Activated naive CD4-positive, alpha-beta T cell treated with anti-CD3 and anti-CD28 coated beads, Interleukin-2, amount 50 U/mL, for 72 hours (primary cell): Measurements from ENCODE around the gene CDKN1A. TPM values are rescaled to one million over a fixed set of nuclear protein-coding genes. Genes with fewer than 3 reads are reported as not detected.
"Not testable (repeated sequence)": the region's sequence is repeated elsewhere in the genome, so short reads cannot be mapped to it uniquely, and the experiment has no call there.

Experiments
- ATAC-seq, 2 donors: fragments of 150-1000 bp; cut with Tn5 transposase; 2 replicates each; pipeline ENCODE4 v1.10.0; 2021; ENCODE audit warnings: mild to moderate bottlenecking in 2 of 2, moderate library complexity in 2 of 2
- DNase-seq, 2 donors: peaks; one replicate each; pipeline ENCODE4 v3.0.0; 2021 to 2022; ENCODE audit warnings: low spot score in 2 of 2
- H3K27ac Mint-ChIP-seq, 2 donors: one replicate each; pipeline ENCODE4 v1.8.0; 2022; ENCODE audit warnings: mild to moderate bottlenecking in 2 of 2, mixed read lengths in 2 of 2
- H3K36me3 Mint-ChIP-seq, 2 donors: one replicate each; pipeline ENCODE4 v1.8.0; 2022; ENCODE audit warnings: mixed read lengths in 2 of 2
- H3K9me3 Mint-ChIP-seq, 2 donors: one replicate each; pipeline ENCODE4 v1.8.0; 2022; ENCODE audit warnings: mixed read lengths in 2 of 2
- total RNA-seq, 2 donors: library from RNA; stranded (reverse); gene quantifications; one replicate each; pipeline ENCODE4 v1.2.3, GENCODE V29; 2022

Gene CDKN1A
- total RNA-seq, 2 donors from 2014 or later: 43.3 to 146 TPM

DNA sequence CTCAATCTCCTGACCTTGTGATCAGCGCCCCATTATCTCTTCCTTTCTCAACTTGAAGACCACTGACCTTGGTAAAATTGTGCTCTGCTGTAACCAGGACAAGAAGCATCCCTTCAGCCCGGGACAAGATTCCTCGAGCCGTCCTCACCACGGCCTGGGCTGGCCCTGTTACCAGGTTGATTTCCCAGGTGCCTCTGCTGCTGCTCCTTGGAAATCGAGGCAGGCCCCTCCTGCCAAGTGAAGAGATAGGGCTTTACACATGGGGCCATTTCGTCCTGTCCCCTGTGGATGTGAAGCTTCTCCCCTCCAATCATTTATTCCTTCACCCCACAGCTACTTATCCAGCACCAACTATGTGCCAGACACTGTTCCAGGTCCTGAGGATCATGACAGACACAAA, 40.6 kb downstream of the CDKN1A start:
- Mint-ChIP-seq H3K27ac (no peak overlapping the region), H3K9me3 (no peaks in the 10 kb centered on the region), H3K36me3 (no peaks in the 10 kb centered on the region)
- peak in 1 of 2 donors; percentile 9 for DNase-seq
- ATAC-seq: no peak

DNA sequence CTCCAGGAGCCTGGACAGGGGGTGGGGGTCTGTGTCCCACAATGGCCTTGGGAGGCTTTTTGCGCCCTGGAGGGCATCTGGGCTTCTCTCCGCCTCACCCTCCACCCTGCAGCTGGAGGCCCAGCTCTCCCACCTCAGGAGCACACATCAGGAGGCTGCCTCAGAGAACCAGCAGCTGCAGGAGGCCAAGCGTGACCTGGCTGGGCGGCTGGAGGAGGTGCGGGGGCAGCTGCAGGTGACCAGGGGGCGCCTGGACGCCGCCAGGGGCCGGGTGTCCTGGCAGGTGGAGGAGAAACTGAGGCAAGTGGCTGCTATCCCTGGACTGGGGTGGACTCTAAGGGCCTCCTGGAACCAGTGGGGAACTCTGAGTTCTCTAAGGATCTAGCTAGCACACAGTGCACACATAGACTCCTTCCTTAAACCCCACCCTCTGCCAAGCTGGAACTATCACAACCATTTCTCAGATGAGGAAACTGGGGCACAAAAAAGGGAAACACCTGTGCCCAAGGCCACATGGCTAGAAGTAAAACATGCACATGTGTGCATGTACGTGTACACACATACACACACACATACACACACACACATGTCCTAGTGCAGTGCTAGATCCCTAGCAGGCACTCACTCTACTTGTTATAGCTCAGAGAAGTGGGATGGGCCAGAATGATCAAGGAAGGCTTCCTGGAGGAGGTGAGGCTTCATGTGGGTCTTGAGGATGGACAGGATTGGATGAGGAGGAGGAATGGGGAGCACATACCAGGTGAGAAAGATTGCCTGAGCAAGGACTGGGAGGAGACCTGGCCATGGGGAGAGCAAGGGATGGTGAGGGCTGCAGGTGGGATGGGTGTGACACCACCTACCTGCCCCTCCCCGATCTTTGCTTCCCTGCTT, 42.0 kb downstream of the CDKN1A start:
- Mint-ChIP-seq H3K27ac (peak overlapping the region in 1 of 2 donors; percentile 20), H3K36me3 (no peaks in the 10 kb centered on the region), H3K9me3 (no peaks in the 10 kb centered on the region)
- peak in 1 of 2 donors; percentile 34 for DNase-seq
- ATAC-seq: no peak

DNA sequence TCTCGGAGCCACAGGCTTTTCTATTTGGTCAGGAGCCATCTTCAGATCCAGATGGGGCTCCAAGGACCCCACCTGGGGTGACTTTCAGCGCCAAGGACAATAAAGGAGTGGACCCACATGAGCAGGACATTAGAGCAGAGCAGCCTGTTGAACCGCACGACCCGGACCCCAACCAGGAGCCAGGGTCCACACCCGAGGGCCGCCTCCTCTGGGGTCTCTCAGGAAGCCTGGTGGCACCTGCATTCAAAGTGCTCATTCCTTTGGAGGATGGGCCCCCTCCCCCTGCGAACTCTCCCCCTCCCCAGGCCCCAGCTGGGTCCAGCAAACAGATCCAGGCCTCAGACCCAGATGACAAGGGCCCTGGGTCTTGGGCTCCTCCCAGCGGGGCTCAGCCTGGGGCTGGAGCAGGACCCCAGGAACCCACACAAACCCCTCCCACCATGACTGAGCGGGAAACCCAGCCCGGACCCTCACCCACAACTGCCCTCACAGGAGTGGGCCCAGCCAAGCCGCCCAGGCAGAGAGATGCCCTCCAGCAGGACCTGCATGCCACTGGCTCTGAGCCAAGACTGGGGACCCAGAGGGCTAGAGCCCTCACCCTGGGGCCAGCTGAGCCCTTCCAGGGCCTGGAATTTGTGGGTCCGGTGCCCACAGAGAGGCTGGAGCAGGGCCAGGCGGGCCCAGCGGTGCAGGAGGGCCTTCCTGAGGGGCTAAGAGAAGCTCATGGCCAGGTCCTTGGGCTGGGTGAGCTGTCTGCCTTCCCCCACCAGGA, 43.0 kb downstream of the CDKN1A start:
- Mint-ChIP-seq H3K9me3 (no peaks in the 10 kb centered on the region), H3K27ac (no peak overlapping the region), H3K36me3 (no peaks in the 10 kb centered on the region)
- ATAC-seq (no peak), DNase-seq (no peak)

DNA sequence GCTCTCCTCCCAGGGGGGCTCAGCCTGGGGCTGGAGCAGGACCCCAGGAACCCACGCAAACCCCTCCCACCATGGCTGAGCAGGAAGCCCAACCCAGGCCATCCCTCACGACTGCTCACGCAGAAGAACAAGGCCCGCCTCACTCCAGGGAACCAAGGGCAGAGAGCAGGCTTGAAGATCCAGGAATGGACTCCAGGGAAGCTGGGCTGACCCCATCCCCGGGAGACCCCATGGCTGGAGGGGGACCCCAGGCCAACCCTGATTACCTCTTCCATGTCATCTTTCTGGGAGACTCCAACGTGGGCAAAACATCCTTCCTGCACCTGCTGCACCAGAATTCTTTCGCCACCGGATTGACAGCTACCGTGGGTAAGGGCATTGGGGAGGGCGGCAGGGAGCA, 43.9 kb downstream of the CDKN1A start:
- H3K27ac Mint-ChIP-seq: no peak overlapping the region
- ATAC-seq (no peak), DNase-seq (no peak)
- H3K9me3 Mint-ChIP-seq: no peaks in the 10 kb centered on the region
- no peaks in the 10 kb centered on the region for H3K36me3 Mint-ChIP-seq

DNA sequence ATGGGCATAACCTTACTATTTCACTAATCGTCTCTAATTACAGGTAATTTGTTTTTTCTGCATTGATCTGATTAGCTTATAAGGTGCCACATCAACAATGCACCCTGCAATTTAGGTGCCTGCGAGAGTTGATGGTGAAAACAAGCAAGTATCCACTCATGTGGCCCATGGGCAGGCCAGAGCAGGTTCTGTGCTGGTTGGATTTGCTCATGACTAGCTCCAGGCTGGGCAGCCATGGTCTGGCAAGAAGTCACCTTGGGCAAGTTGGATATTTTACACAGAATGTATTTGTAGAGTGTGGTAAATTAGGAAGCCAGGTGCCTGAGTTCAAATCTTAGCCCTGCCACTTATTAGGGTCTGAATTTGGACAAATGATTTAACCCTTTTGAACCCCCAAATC, 44.4 kb downstream of the CDKN1A start:
- Mint-ChIP-seq H3K9me3 (no peaks in the 10 kb centered on the region), H3K27ac (no peak overlapping the region), H3K36me3 (no peaks in the 10 kb centered on the region)
- DNase-seq (no peak), ATAC-seq (no peak)

DNA sequence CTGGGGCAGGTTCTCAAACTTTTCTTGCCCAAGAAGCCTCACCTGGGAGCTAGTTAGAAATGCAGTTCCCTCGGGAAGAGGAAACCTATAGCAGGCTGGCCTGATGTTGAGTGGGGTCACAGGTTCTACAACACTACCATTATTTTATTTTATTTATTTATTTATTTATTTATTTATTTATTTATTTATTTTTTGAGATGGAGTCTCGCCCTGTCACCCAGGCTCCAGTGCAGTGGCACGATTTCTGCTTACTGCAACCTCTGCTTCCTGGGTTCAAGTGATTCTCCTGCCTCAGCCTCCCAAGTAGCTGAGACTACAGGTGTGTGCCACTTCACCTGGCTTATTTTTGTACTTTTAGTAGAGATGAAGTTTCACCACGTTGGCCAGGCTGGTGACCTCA, 45.5 kb downstream of the CDKN1A start:
- not testable (repeated sequence) for DNase-seq, ATAC-seq, H3K9me3 Mint-ChIP-seq, H3K27ac Mint-ChIP-seq, H3K36me3 Mint-ChIP-seq

DNA sequence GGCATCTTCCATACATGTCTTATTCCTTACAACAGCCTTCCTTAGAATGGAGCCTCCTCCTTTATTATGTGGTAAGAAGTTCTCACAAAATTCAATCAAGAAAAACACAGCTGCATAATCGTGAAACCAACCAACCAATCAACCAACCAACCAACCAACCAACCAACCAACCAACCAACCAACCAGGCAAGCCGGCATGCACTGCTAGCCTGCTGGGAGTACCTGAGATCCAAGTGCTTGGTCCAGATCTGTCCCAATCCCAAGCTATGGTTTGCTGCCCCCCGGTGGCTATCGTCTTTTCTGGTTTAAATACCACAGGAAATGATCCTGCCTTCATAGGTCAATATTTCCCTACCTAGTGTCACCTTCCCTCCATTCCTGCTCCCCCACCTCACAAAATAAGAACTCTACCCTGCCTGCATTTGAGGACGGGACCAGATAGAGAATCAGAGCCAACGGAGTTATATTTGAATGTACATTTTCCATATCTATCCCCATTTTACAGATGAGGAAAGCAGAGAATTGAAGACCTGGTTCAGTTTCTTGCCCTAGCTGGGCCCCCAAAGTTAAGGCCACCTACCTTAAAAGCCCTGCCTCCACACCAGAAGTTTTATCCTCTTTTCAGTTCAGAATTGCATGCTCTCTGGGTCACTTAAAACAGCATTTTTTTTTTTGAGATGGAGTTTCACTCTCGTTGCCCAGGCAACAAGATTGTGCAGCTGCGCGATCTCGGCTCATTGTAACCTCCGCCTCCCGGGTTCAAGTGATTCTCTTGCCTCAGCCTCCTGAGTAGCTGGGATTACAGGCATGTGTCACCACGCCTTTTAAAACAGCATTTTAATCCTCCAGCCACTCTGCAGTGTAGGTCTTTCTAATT, 46.2 kb downstream of the CDKN1A start:
- no peak overlapping the region for H3K27ac Mint-ChIP-seq
- no peaks in the 10 kb centered on the region for H3K9me3 Mint-ChIP-seq
- H3K36me3 Mint-ChIP-seq: no peaks in the 10 kb centered on the region
- ATAC-seq: peak; percentile 39 to 63
- DNase-seq: peak in 1 of 2 donors; percentile 65

DNA sequence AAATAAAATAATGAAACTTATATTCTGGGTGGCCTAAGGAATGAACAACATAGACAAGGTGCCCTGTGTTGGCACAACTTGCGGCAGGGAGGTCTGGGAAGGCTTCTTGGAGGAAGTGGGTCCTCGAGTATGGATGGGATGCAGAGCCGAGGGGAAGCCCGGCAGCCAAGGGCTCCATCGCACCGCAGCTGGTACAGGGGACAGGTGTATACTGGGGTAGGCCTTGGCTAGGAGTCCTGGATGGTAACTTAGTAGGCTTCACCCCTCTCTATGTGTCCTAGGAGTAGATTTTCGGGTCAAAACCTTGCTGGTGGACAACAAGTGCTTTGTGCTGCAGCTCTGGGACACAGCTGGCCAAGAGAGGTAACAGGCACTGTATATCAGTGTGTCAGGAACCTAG, 47.1 kb downstream of the CDKN1A start:
- Mint-ChIP-seq H3K9me3 (no peaks in the 10 kb centered on the region), H3K27ac (peak overlapping the region in 1 of 2 donors; percentile 51), H3K36me3 (no peaks in the 10 kb centered on the region)
- ATAC-seq (no peak), DNase-seq (no peak)

DNA sequence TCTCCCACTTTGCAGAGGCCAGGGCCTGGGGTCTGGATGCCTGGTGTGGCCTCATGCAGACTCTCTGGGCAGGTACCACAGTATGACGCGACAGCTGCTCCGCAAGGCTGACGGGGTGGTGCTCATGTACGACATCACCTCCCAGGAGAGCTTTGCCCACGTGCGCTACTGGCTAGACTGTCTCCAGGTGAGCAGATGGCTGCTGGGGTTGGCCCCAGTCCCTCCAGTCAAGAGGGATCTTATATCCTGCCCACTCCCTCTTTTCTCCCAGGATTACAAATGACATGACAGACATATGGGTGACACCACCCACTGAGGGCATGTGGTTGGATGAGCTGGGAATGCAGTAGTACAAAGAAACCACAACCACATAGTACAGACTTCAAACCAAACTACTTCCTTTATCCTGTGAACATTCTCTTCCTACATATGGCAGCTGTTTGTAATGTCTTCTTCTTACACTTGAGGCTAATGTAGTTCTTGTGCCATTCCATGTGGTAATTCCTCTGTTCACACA, 49.0 kb downstream of the CDKN1A start:
- H3K36me3 Mint-ChIP-seq: no peaks in the 10 kb centered on the region
- no peak overlapping the region for H3K27ac Mint-ChIP-seq
- DNase-seq (no peak), ATAC-seq (peak; percentile 37 to 68)
- no peaks in the 10 kb centered on the region for H3K9me3 Mint-ChIP-seq

DNA sequence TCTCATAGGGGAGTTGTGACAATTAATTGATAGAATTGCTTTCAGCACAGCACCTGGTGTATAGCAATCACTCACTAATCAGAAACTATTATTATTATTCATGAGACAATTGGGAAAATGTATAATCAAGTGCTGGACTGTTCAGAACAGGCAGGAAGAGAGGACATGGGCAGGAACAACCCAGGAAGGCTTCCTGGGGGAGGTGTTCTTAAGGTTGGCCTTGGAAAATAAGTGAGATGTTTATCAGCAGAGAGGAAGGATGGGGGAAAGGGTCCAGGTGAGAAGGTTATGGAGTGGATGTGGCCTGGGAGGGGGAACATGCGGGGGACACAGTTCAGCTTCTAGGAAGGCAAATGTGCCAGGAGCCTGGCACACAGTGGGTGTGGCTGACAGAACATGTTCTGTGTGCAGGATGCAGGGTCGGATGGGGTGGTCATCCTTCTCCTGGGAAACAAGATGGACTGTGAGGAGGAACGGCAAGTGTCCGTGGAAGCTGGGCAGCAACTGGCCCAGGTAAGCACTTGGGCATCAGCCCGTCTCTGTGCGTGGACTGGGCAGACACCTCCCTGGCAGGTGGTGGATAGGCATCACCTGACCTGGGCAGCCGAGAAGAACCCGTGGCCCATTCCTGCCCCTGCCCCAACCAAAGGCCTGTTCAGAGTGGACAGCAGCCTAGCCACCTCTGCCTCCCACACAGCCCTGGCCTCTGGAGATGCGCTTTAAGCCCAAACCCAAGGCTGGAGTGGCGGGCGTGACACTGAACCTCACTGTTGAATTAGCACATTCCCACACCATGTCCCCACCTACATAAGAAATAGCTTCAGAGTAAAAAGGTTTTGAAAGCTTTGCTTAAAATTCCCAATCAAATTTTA, 50.0 kb downstream of the CDKN1A start:
- Mint-ChIP-seq H3K27ac (no peak overlapping the region), H3K36me3 (no peaks in the 10 kb centered on the region), H3K9me3 (no peaks in the 10 kb centered on the region)
- DNase-seq: no peak
- ATAC-seq: no peak

DNA sequence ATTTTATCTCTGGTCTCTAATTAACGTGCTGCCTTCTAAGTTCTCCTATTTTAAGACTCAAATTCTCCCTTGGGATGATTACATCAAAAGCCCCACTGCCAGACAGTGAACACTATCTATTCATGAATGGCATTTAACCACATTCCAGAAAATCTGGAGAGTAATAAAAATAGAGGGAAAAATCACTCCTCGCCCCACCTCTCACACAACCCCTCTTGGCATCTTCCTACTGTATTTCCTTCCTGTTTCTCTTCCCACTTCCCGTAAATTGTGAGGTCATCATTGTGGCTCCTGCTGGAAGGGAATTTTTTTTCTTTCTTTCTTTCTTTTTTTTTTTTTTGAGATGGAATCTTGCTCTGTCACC, 50.6 kb downstream of the CDKN1A start:
- DNase-seq (no peak), ATAC-seq (no peak)
- Mint-ChIP-seq H3K27ac (peak overlapping the region in 1 of 2 donors; percentile 18), H3K9me3 (no peaks in the 10 kb centered on the region), H3K36me3 (no peaks in the 10 kb centered on the region)

DNA sequence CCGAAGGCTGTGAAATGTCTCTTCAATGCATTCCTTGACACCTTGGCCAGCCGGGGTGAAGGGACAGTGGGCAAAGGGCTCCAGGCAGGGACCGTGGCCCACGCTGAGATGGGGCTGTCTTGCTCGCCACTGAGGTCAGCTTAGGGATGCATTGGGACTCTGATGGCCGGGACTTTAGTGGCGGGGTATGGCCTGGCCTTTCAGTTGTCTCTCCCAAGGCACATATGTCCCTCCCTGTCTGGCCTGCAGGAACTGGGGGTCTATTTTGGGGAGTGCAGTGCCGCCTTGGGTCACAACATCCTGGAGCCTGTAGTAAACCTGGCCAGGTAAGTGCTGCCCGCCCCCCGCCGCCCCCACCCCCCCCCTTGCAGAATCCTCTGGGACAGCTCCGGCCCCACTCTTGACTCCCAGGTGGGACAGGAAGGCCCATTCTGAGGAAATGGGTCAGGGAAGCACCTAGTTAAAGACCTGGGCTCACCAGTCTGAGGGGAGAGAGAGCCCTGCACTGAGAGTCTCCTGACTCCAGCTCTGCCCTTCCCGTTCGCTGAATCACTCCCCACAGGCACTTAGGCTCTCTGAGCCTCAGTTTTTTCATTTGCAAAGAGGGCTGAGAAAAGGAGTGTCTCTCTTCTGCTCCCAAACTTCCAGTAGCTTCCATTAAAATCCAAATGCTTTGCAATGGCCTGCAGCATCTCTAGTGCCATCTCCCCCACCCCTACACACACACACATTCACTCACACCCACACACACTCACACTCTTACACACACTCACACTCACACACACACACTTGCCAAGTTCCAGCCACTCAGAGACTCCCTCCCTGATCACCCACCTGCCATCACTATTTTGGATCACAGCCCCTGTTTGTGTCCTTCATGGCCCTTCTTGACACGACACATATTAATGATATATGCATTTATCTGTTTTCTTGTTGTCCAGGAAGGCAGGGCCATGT, 52.2 kb downstream of the CDKN1A start:
- no peaks in the 10 kb centered on the region for H3K9me3 Mint-ChIP-seq
- H3K36me3 Mint-ChIP-seq: no peaks in the 10 kb centered on the region
- DNase-seq: no peak
- no peak overlapping the region for H3K27ac Mint-ChIP-seq
- no peak for ATAC-seq

DNA sequence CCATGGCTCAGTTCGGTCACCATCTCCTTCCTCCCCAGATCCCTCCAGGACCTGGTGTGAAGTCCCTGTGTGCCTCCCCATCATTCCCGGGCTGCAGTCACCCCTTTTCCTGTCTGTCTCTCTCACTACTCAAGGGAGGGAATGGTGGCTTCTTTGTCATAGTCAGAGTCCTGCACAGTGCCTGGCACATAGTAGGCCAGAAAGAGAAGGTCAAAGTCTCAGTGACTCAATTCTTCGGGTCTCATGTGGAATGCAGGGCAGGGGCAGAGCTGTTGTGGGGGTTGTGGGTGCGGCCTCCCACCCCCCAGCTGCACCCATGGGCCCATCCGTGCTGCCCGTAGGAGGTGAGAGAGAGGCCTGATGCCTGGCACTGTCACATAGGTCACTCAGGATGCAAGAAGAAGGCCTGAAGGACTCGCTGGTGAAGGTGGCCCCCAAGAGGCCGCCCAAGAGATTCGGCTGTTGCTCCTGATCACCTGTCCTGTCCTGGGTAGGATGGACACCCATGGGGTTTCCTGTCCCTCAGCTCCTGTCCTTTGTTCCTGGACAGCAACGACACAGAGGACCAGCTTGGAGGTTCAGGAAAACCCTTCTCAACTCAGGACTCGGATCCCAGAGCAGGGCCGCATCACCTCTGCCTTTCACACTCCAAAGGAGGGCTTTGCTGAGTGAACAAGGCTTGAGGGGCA, 53.3 kb downstream of the CDKN1A start:
- Mint-ChIP-seq H3K27ac (no peak overlapping the region), H3K9me3 (no peaks in the 10 kb centered on the region), H3K36me3 (no peaks in the 10 kb centered on the region)
- DNase-seq: no peak
- no peak for ATAC-seq

DNA sequence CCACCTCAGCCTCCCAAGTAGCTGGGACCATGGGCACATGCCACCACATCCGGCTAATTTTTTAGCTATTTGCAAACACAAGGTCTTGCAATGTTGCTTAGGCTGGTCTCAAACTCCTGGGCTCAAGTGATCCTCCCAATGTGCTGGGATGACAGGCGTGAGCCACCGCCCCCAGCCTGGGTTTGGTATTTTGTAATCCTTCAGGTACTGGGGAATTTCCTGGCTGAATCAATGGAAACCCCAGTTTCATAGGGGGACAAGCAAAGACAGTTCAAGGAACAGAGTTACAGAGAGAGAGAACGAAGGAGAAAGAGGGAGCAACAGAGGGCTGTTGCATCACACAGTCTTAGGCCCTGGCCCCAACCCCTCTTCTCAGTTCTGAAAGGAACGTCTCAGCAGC, 54.8 kb downstream of the CDKN1A start:
- H3K27ac Mint-ChIP-seq: peak overlapping the region in 1 of 2 donors; percentile 87
- no peak for DNase-seq
- no peak for ATAC-seq
- no peaks in the 10 kb centered on the region for H3K9me3 Mint-ChIP-seq
- no peaks in the 10 kb centered on the region for H3K36me3 Mint-ChIP-seq
